Measurements from ENCODE around the gene FASTKD3.

DNA sequence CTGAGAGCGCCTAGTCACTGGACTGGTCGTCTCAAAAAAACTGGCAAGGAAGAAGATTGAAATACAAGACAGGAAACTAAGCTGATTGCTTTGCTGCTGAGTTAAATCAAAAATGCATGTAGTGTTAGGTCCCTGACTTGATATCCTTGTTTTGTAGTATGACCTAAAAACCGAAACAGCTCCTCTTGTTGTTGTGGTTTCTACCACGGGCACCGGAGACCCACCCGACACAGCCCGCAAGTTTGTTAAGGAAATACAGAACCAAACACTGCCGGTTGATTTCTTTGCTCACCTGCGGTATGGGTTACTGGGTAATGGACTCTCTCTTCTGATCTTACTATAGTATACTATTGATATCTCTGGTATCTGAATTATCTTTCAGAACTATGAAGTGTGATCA lies 4.4 kb upstream of the FASTKD3 start:
- TF ChIP-seq, protein P1, sequence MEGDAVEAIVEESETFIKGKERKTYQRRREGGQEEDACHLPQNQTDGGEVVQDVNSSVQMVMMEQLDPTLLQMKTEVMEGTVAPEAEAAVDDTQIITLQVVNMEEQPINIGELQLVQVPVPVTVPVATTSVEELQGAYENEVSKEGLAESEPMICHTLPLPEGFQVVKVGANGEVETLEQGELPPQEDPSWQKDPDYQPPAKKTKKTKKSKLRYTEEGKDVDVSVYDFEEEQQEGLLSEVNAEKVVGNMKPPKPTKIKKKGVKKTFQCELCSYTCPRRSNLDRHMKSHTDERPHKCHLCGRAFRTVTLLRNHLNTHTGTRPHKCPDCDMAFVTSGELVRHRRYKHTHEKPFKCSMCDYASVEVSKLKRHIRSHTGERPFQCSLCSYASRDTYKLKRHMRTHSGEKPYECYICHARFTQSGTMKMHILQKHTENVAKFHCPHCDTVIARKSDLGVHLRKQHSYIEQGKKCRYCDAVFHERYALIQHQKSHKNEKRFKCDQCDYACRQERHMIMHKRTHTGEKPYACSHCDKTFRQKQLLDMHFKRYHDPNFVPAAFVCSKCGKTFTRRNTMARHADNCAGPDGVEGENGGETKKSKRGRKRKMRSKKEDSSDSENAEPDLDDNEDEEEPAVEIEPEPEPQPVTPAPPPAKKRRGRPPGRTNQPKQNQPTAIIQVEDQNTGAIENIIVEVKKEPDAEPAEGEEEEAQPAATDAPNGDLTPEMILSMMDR (IDR thresholded peaks at IDR 0.05) = no peak
- no peak for TF ChIP-seq POLR2A (IDR thresholded peaks at IDR 0.05)
